Measurements from ENCODE around the gene SLC7A10.

SLC7A10 gene

GRCh38 chr19:33201473-33201872 lies 24.2 kb downstream of the SLC7A10 start:
- no peaks in the 10 kb centered on the region for H3K27me3 ChIP-seq (ENCODE audit: control insufficient read depth, insufficient read depth, low read length, poor library complexity, severe bottlenecking)
- no peaks in the 10 kb centered on the region for H3K9me3 ChIP-seq (ENCODE audit: control insufficient read depth, low read length)
- H3K4me1 ChIP-seq (ENCODE audit: control insufficient read depth, insufficient read depth, low read length) = no peaks in the 10 kb centered on the region
- H3K36me3 ChIP-seq (ENCODE audit: control insufficient read depth, insufficient read depth, low read length) = peaks cover 2% of the 10 kb centered on the region
- no peak overlapping the region for H3K27ac ChIP-seq (ENCODE audit: insufficient read depth, low read depth, low read length, poor library complexity, severe bottlenecking)
- WGBS, 2 experiments = 90 to 96% methylated on average over 6 of the region's 6 CpGs
- H3K4me3 ChIP-seq (ENCODE audit: insufficient read depth, low read depth, low read length) = no peak overlapping the region

- H3K36me3 ChIP-seq (ENCODE audit: control insufficient read depth, insufficient read depth, low read length) = peaks cover 2% of the 10 kb centered on the region
- H3K4me1 ChIP-seq (ENCODE audit: control insufficient read depth, insufficient read depth, low read length) = no peaks in the 10 kb centered on the region
- WGBS, 2 experiments = 81 to 83% methylated on average over 8 of the region's 8 CpGs
- peaks cover 7% of the 10 kb centered on the region for H3K27me3 ChIP-seq (ENCODE audit: control insufficient read depth, insufficient read depth, low read length, poor library complexity, severe bottlenecking)
- H3K9me3 ChIP-seq (ENCODE audit: control insufficient read depth, low read length) = no peaks in the 10 kb centered on the region
- H3K4me3 ChIP-seq (ENCODE audit: insufficient read depth, low read depth, low read length) = no peak overlapping the region
- no peak overlapping the region for H3K27ac ChIP-seq (ENCODE audit: insufficient read depth, low read depth, low read length, poor library complexity, severe bottlenecking)
Observed at GRCh38 chr19:33199441-33200265, 26.0 kb downstream of the SLC7A10 start.

GRCh38 chr19:33198169-33198568 lies 27.5 kb downstream of the SLC7A10 start:
- Histone ChIP-seq H3K27ac (ENCODE audit: insufficient read depth, low read depth, low read length, poor library complexity, severe bottlenecking) (no peak overlapping the region), H3K4me1 (ENCODE audit: control insufficient read depth, insufficient read depth, low read length) (no peaks in the 10 kb centered on the region), H3K4me3 (ENCODE audit: insufficient read depth, low read depth, low read length) (no peak overlapping the region), H3K9me3 (ENCODE audit: control insufficient read depth, low read length) (no peaks in the 10 kb centered on the region), H3K27me3 (ENCODE audit: control insufficient read depth, insufficient read depth, low read length, poor library complexity, severe bottlenecking) (peaks cover 15% of the 10 kb centered on the region), H3K36me3 (ENCODE audit: control insufficient read depth, insufficient read depth, low read length) (peaks cover 2% of the 10 kb centered on the region)
- WGBS, 2 experiments = 95 to 97% methylated on average over 7 of the region's 7 CpGs

- Histone ChIP-seq H3K27ac (ENCODE audit: insufficient read depth, low read depth, low read length, poor library complexity, severe bottlenecking) (no peak overlapping the region), H3K27me3 (ENCODE audit: control insufficient read depth, insufficient read depth, low read length, poor library complexity, severe bottlenecking) (peaks cover 21% of the 10 kb centered on the region), H3K4me1 (ENCODE audit: control insufficient read depth, insufficient read depth, low read length) (no peaks in the 10 kb centered on the region), H3K36me3 (ENCODE audit: control insufficient read depth, insufficient read depth, low read length) (peaks cover 2% of the 10 kb centered on the region), H3K9me3 (ENCODE audit: control insufficient read depth, low read length) (no peaks in the 10 kb centered on the region), H3K4me3 (ENCODE audit: insufficient read depth, low read depth, low read length) (no peak overlapping the region)
- WGBS, 2 experiments = 91 to 93% methylated on average over 11 of the region's 11 CpGs
Observed at GRCh38 chr19:33197591-33198000, 28.1 kb downstream of the SLC7A10 start.

GRCh38 chr19:33196446-33197193 lies 29.0 kb downstream of the SLC7A10 start:
- WGBS, 2 experiments = 92 to 94% methylated on average over 10 of the region's 10 CpGs
- peaks cover 25% of the 10 kb centered on the region for H3K27me3 ChIP-seq (ENCODE audit: control insufficient read depth, insufficient read depth, low read length, poor library complexity, severe bottlenecking)
- H3K9me3 ChIP-seq (ENCODE audit: control insufficient read depth, low read length) = no peaks in the 10 kb centered on the region
- peaks cover 2% of the 10 kb centered on the region for H3K36me3 ChIP-seq (ENCODE audit: control insufficient read depth, insufficient read depth, low read length)
- no peak overlapping the region for H3K27ac ChIP-seq (ENCODE audit: insufficient read depth, low read depth, low read length, poor library complexity, severe bottlenecking)
- no peak overlapping the region for H3K4me3 ChIP-seq (ENCODE audit: insufficient read depth, low read depth, low read length)
- no peaks in the 10 kb centered on the region for H3K4me1 ChIP-seq (ENCODE audit: control insufficient read depth, insufficient read depth, low read length)

- H3K4me1 ChIP-seq (ENCODE audit: control insufficient read depth, insufficient read depth, low read length) = no peaks in the 10 kb centered on the region
Observed at GRCh38 chr19:33195645-33196347, 29.9 kb downstream of the SLC7A10 start.

GRCh38 chr19:33194886-33195644 lies 30.6 kb downstream of the SLC7A10 start:
- Histone ChIP-seq H3K9me3 (ENCODE audit: control insufficient read depth, low read length) (no peaks in the 10 kb centered on the region), H3K36me3 (ENCODE audit: control insufficient read depth, insufficient read depth, low read length) (peaks cover 2% of the 10 kb centered on the region), H3K27me3 (ENCODE audit: control insufficient read depth, insufficient read depth, low read length, poor library complexity, severe bottlenecking) (peaks cover 25% of the 10 kb centered on the region), H3K27ac (ENCODE audit: insufficient read depth, low read depth, low read length, poor library complexity, severe bottlenecking) (no peak overlapping the region), H3K4me1 (ENCODE audit: control insufficient read depth, insufficient read depth, low read length) (no peaks in the 10 kb centered on the region), H3K4me3 (ENCODE audit: insufficient read depth, low read depth, low read length) (peak overlapping the region; percentile 62)
- WGBS, 2 experiments = 3 to 5% methylated on average over 49 of the region's 49 CpGs

More at GRCh38 chr19:33195645-33196347, 29.9 kb downstream of the SLC7A10 start:
- H3K4me3 ChIP-seq (ENCODE audit: insufficient read depth, low read depth, low read length) = peak overlapping the region; percentile 62
- H3K27ac ChIP-seq (ENCODE audit: insufficient read depth, low read depth, low read length, poor library complexity, severe bottlenecking) = no peak overlapping the region
- no peaks in the 10 kb centered on the region for H3K9me3 ChIP-seq (ENCODE audit: control insufficient read depth, low read length)
- H3K36me3 ChIP-seq (ENCODE audit: control insufficient read depth, insufficient read depth, low read length) = peaks cover 2% of the 10 kb centered on the region
- 90 to 92% methylated on average over 17 of the region's 17 CpGs for WGBS, 2 experiments
- peaks cover 25% of the 10 kb centered on the region for H3K27me3 ChIP-seq (ENCODE audit: control insufficient read depth, insufficient read depth, low read length, poor library complexity, severe bottlenecking)

- Histone ChIP-seq H3K9me3 (ENCODE audit: control insufficient read depth, low read length) (no peaks in the 10 kb centered on the region), H3K4me1 (ENCODE audit: control insufficient read depth, insufficient read depth, low read length) (no peaks in the 10 kb centered on the region), H3K27me3 (ENCODE audit: control insufficient read depth, insufficient read depth, low read length, poor library complexity, severe bottlenecking) (peaks cover 25% of the 10 kb centered on the region), H3K27ac (ENCODE audit: insufficient read depth, low read depth, low read length, poor library complexity, severe bottlenecking) (no peak overlapping the region), H3K36me3 (ENCODE audit: control insufficient read depth, insufficient read depth, low read length) (peaks cover 2% of the 10 kb centered on the region), H3K4me3 (ENCODE audit: insufficient read depth, low read depth, low read length) (peak overlapping the region; percentile 62)
- 0% methylated on average over 57 of the region's 57 CpGs for WGBS, 2 experiments
Observed at GRCh38 chr19:33194532-33194885, 31.1 kb downstream of the SLC7A10 start.

GRCh38 chr19:33193865-33194362 lies 31.7 kb downstream of the SLC7A10 start, which contains the start of gene LRP3:
TSS of gene LRP3 (plus strand) at chr19:33194330. CDS start at chr19:33194786, 456 bp downstream.
- Histone ChIP-seq H3K27me3 (ENCODE audit: control insufficient read depth, insufficient read depth, low read length, poor library complexity, severe bottlenecking) (peaks cover 25% of the 10 kb centered on the region), H3K4me1 (ENCODE audit: control insufficient read depth, insufficient read depth, low read length) (no peaks in the 10 kb centered on the region), H3K4me3 (ENCODE audit: insufficient read depth, low read depth, low read length) (peak within 1 kb of the TSS; percentile 62), H3K27ac (ENCODE audit: insufficient read depth, low read depth, low read length, poor library complexity, severe bottlenecking) (no peak within 1 kb of the TSS), H3K9me3 (ENCODE audit: control insufficient read depth, low read length) (no peaks in the 10 kb centered on the region), H3K36me3 (ENCODE audit: control insufficient read depth, insufficient read depth, low read length) (peaks cover 2% of the 10 kb centered on the region)
- 5% methylated on average over 50 of the region's 50 CpGs for WGBS, 2 experiments
